Testis (tissue), 2 donors: ENCODE measurements around the gene TMEM135.

Experiments used
- CTCF ChIP-seq, 3 experiments: fragments of 450-650 bp in 2 of 3; fragments of 200-600 bp in 1 of 3; sonication (generic) in 1 of 3; IDR thresholded peaks; one replicate each; pipeline ENCODE4 v1.5.1; 2016 to 2019; ENCODE audit warnings: antibody characterized with exemption in 3 of 3, mild to moderate bottlenecking in 2 of 3, moderate library complexity in 1 of 3
- POLR2A ChIP-seq: fragments of 450-650 bp; IDR thresholded peaks from one replicate; pipeline ENCODE4 v1.6.1; 2017; ENCODE audit warnings: antibody characterized with exemption, mild to moderate bottlenecking, moderate library complexity

GRCh38 chr11:87013912-87014825 lies 23.6 kb upstream of the TMEM135 start:
- TF ChIP-seq POLR2A (no peak), CTCF (IDR thresholded peaks at IDR 0.05) (no peak)
